ENCODE data around the gene ZKSCAN5. TPM values are rescaled to one million over a fixed set of nuclear protein-coding genes. Genes with fewer than 3 reads are reported as not detected.

Gene ZKSCAN5
- 11.6 and 12.1 TPM in 2 replicates for total RNA-seq
- long read RNA-seq, full-length matches to known transcripts, result 5 of 18 reads
- long read RNA-seq, partial matches to known transcripts, result 7 of 18 reads
- long read RNA-seq, other reads (novel, unspliced or antisense), result 6 of 18 reads

DNA sequence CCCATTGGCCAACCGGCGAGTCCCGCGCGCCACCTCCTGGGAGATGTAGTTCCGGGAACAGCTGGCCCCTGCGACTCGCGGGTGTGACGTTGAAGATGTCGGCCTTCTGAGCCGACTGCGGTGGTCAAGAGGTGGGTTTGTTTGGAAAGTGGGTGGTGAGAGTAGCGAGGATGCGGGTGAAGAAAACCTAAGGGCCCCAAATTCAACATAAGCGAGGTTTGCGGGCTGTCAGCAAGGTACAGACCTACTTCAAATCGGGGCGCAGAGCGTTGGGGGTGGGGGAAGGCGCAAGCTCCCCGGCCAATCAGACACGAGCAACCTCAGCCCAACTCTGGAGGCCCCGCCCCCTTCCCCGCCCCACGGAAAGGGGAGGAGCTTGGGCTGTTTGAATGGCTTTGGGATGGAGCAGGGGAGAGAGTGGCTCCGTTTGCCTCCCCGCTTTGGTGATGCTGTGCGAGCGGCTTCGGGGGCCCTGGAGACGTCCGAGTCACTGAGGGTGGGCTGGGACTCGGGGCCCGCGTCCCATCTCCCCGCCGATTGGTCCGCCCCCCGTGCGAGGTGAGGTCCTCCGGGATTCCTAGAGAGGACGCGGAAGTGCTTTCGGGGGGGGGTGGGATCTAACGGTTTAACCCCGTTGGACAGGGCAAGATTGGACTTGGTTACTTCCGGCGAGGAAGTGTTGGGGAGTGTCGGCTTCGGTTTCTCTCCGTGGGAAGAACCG, at the start of gene ZKSCAN5:
Gene ZKSCAN5 (plus strand): TSS at position 60 of the 721 bp plus-strand sequence. CDS start 1,383 bp downstream, outside the sequence.
- Mint-ChIP-seq H3K4me1 (ENCODE audit: unreplicated experiment) (peaks cover 31% of the 10 kb centered on the region), H3K36me3 (ENCODE audit: unreplicated experiment) (peaks cover 2% of the 10 kb centered on the region), H3K27me3 (ENCODE audit: unreplicated experiment) (no peaks in the 10 kb centered on the region), H3K9me3 (ENCODE audit: unreplicated experiment) (no peaks in the 10 kb centered on the region), H3K27ac (ENCODE audit: unreplicated experiment) (peak within 1 kb of the TSS; percentile 99), H3K4me3 (ENCODE audit: unreplicated experiment) (peak within 1 kb of the TSS; percentile 96)
- TF ChIP-seq, protein P1, sequence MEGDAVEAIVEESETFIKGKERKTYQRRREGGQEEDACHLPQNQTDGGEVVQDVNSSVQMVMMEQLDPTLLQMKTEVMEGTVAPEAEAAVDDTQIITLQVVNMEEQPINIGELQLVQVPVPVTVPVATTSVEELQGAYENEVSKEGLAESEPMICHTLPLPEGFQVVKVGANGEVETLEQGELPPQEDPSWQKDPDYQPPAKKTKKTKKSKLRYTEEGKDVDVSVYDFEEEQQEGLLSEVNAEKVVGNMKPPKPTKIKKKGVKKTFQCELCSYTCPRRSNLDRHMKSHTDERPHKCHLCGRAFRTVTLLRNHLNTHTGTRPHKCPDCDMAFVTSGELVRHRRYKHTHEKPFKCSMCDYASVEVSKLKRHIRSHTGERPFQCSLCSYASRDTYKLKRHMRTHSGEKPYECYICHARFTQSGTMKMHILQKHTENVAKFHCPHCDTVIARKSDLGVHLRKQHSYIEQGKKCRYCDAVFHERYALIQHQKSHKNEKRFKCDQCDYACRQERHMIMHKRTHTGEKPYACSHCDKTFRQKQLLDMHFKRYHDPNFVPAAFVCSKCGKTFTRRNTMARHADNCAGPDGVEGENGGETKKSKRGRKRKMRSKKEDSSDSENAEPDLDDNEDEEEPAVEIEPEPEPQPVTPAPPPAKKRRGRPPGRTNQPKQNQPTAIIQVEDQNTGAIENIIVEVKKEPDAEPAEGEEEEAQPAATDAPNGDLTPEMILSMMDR (IDR thresholded peaks at IDR 0.05), result no peak
- peak; percentile 99 for DNase-seq (ENCODE audit: extremely low spot score, unreplicated experiment)

DNA sequence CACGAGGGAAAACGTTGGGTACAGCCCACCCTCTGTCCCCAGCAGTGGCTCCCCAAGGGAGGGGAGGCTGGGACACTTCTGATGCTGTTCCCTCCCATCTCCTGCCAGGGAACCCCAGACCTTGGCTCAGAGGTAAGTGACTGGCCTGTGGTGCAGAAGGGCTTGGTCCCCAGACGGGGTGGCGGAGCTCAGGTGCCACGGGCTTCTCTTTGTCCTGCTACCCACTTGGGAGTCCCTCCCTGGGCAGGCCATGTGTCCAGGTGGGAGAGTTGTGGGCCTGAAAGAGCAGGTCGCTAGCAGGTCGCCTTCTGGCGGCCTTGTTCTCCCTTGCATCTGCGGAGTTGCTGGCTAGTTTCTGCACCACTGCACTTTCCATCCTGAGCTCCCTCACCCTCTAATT, 48.6 kb upstream of the ZKSCAN5 start:
- Mint-ChIP-seq H3K4me1 (ENCODE audit: unreplicated experiment) (no peaks in the 10 kb centered on the region), H3K36me3 (ENCODE audit: unreplicated experiment) (peaks cover 28% of the 10 kb centered on the region), H3K27me3 (ENCODE audit: unreplicated experiment) (no peaks in the 10 kb centered on the region), H3K27ac (ENCODE audit: unreplicated experiment) (no peak overlapping the region), H3K4me3 (ENCODE audit: unreplicated experiment) (no peak overlapping the region), H3K9me3 (ENCODE audit: unreplicated experiment) (no peaks in the 10 kb centered on the region)
- no peak for DNase-seq (ENCODE audit: extremely low spot score, unreplicated experiment)
- TF ChIP-seq, protein P1 (IDR thresholded peaks at IDR 0.05), result no peak

DNA sequence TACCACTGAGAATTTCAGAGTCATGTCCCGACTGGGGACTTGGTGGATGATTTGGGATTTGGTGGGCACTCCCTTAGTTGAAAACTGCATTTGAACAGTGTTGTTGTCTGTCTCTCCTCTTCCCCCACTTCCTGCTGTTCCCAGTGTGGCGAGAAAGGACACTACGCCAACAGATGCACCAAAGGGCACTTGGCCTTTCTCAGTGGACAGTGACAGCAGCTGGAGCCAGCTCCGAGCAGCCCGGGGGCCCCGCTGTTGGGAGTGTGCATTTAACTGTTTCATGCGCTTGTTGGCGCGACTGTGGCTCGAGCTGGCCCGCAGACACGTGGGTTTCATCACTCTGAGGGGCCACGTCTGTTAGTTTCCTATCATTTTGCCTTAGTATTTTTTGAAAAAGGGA, 48.2 kb upstream of the ZKSCAN5 start:
- Mint-ChIP-seq H3K4me3 (ENCODE audit: unreplicated experiment) (no peak overlapping the region), H3K9me3 (ENCODE audit: unreplicated experiment) (no peaks in the 10 kb centered on the region), H3K36me3 (ENCODE audit: unreplicated experiment) (peaks cover 25% of the 10 kb centered on the region), H3K4me1 (ENCODE audit: unreplicated experiment) (no peaks in the 10 kb centered on the region), H3K27me3 (ENCODE audit: unreplicated experiment) (no peaks in the 10 kb centered on the region), H3K27ac (ENCODE audit: unreplicated experiment) (no peak overlapping the region)
- TF ChIP-seq, protein P1 (IDR thresholded peaks at IDR 0.05), result no peak
- DNase-seq (ENCODE audit: extremely low spot score, unreplicated experiment), result no peak

DNA sequence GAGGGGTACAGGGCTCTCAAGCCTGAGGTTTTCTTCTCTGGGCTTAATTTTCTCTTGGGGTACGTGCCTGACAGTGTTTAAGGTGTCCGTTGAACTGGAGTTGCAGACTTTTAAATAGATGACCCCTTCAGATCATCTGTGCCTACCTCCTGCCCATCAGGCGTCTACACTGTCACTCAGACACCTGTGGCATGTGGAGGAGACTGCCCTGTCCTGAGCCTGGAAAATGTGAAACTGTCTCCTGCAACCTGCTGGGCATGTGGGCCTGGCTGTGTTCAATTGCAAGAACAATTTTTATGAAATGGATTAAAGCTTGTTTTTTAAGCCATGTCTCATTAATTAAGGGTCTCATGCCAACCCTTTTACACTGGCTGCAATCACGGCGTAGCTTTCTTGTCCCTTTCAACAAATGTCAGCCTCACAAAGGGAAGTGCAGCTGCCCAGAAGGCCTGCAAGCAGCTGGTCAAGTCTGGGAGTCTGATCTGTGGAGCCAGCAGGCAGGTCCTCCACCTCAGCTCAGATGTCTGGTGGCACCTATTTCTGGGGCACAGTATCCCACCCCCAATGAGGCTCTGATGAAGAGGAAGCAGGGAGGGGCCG, 47.3 kb upstream of the ZKSCAN5 start:
- no peak overlapping the region for H3K4me3 Mint-ChIP-seq (ENCODE audit: unreplicated experiment)
- no peak overlapping the region for H3K27ac Mint-ChIP-seq (ENCODE audit: unreplicated experiment)
- TF ChIP-seq, protein P1 (IDR thresholded peaks at IDR 0.05), result no peak

More for the DNA sequence above, 47.3 kb upstream of the ZKSCAN5 start:
- DNase-seq (ENCODE audit: extremely low spot score, unreplicated experiment), result no peak
- peaks cover 25% of the 10 kb centered on the region for H3K36me3 Mint-ChIP-seq (ENCODE audit: unreplicated experiment)
- H3K4me1 Mint-ChIP-seq (ENCODE audit: unreplicated experiment), result no peaks in the 10 kb centered on the region
- no peaks in the 10 kb centered on the region for H3K9me3 Mint-ChIP-seq (ENCODE audit: unreplicated experiment)
- H3K27me3 Mint-ChIP-seq (ENCODE audit: unreplicated experiment), result no peaks in the 10 kb centered on the region

Data from osteocyte (in vitro differentiated cells).